Measurements from ENCODE around the gene TNFRSF9.
"Not testable (repeated sequence)": the region's sequence is repeated elsewhere in the genome, so short reads cannot be mapped to it uniquely, and the experiment has no call there.

Gene TNFRSF9

GRCh38 chr1:7940745-7941436 is at the start of gene TNFRSF9:
Gene TNFRSF9, minus strand, starts transcription at chr1:7940839. Its CDS starts 845 bp downstream, at chr1:7939994.
- peak; percentile 31 for DNase-seq

- no peak for DNase-seq
These were observed 49.3 kb upstream of the TNFRSF9 start for GRCh38 chr1:7989762-7990428.

- DNase-seq = no peak
These were observed 47.9 kb upstream of the TNFRSF9 start for GRCh38 chr1:7988576-7988975.

- DNase-seq = no peak
These were observed 46.9 kb upstream of the TNFRSF9 start for GRCh38 chr1:7987528-7987927.

- DNase-seq = no peak
These were observed 45.4 kb upstream of the TNFRSF9 start for GRCh38 chr1:7985851-7986612.

GRCh38 chr1:7984811-7985210 is 44.2 kb upstream of the TNFRSF9 start:
- DNase-seq = no peak

GRCh38 chr1:7983086-7983778 is 42.6 kb upstream of the TNFRSF9 start:
- DNase-seq = no peak

GRCh38 chr1:7980984-7981383 is 40.3 kb upstream of the TNFRSF9 start:
- DNase-seq = no peak

- DNase-seq = no peak
These were observed 34.7 kb upstream of the TNFRSF9 start for GRCh38 chr1:7975212-7975865.

GRCh38 chr1:7973086-7973485 is 32.4 kb upstream of the TNFRSF9 start:
- DNase-seq = no peak

GRCh38 chr1:7972285-7972684 is 31.6 kb upstream of the TNFRSF9 start:
- no peak for DNase-seq

GRCh38 chr1:7971024-7971423 is 30.4 kb upstream of the TNFRSF9 start:
- DNase-seq = no peak

- DNase-seq = no peak
These were observed 29.6 kb upstream of the TNFRSF9 start for GRCh38 chr1:7970246-7970645.

- DNase-seq = no peak
These were observed 27.0 kb upstream of the TNFRSF9 start for GRCh38 chr1:7967651-7968050.

GRCh38 chr1:7967196-7967595 is 26.6 kb upstream of the TNFRSF9 start:
- DNase-seq = no peak

GRCh38 chr1:7964476-7964875 is 23.8 kb upstream of the TNFRSF9 start:
- DNase-seq = no peak

- DNase-seq = not testable (repeated sequence)
These were observed 23.2 kb upstream of the TNFRSF9 start for GRCh38 chr1:7963841-7964240.

GRCh38 chr1:7963378-7963730 is 22.7 kb upstream of the TNFRSF9 start:
- DNase-seq = not testable (repeated sequence)

GRCh38 chr1:7962636-7963377 is 22.2 kb upstream of the TNFRSF9 start:
- DNase-seq = no peak

- no peak for DNase-seq
These were observed 21.3 kb upstream of the TNFRSF9 start for GRCh38 chr1:7962014-7962335.

GRCh38 chr1:7961216-7962013 is 20.8 kb upstream of the TNFRSF9 start, which contains the start of gene PARK7:
Gene PARK7, plus strand, starts transcription at chr1:7961711. Its CDS starts 1,075 bp downstream, at chr1:7962786.
- peak; percentile 100 for DNase-seq

Measured in activated effector memory CD4-positive, alpha-beta T cell treated with Interleukin-2 at 50 U/mL for 16 hours (primary cell).